Kasumi-1 (cell line): ENCODE data around the gene RIMOC1.

Experiments used
- DNase-seq, 2 experiments: peaks; one replicate each; lab custom pipeline; 2025; lab: John Stamatoyannopoulos, UW

RIMOC1 gene

GRCh38 chr5:41903892-41904799 lies at the start of gene RIMOC1:
Gene RIMOC1 (plus strand): TSS chr5:41904344. CDS start chr5:41904368, 24 bp downstream.
- peak; percentile 99 to 100 for DNase-seq

GRCh38 chr5:41856644-41857491 lies 47.3 kb upstream of the RIMOC1 start:
- DNase-seq = peak; percentile 72 to 77

GRCh38 chr5:41857989-41858388 lies 46.2 kb upstream of the RIMOC1 start:
- no peak for DNase-seq

GRCh38 chr5:41858890-41859289 lies 45.3 kb upstream of the RIMOC1 start:
- no peak for DNase-seq

GRCh38 chr5:41863871-41864486 lies 40.2 kb upstream of the RIMOC1 start:
- no peak for DNase-seq

- DNase-seq = peak in 1 of 2 experiments; percentile 16
Measured at GRCh38 chr5:41869151-41869723, 34.9 kb upstream of the RIMOC1 start.

- peak; percentile 85 to 89 for DNase-seq
Measured at GRCh38 chr5:41869724-41870626, 34.2 kb upstream of the RIMOC1 start, which contains the start of gene OXCT1. Gene OXCT1 (minus strand): TSS chr5:41870425. CDS start chr5:41870358, 67 bp downstream.

- DNase-seq = no peak
Measured at GRCh38 chr5:41870627-41871048, 33.5 kb upstream of the RIMOC1 start.

- no peak for DNase-seq
Measured at GRCh38 chr5:41871852-41872251, 32.3 kb upstream of the RIMOC1 start.

GRCh38 chr5:41874512-41875060 lies 29.6 kb upstream of the RIMOC1 start:
- DNase-seq = no peak

- no peak for DNase-seq
Measured at GRCh38 chr5:41875121-41875520, 29.0 kb upstream of the RIMOC1 start.

GRCh38 chr5:41876678-41877077 lies 27.5 kb upstream of the RIMOC1 start:
- no peak for DNase-seq

GRCh38 chr5:41877408-41877807 lies 26.7 kb upstream of the RIMOC1 start:
- DNase-seq = no peak

- no peak for DNase-seq
Measured at GRCh38 chr5:41878173-41878572, 26.0 kb upstream of the RIMOC1 start.

GRCh38 chr5:41878643-41879478 lies 25.3 kb upstream of the RIMOC1 start:
- no peak for DNase-seq

- no peak for DNase-seq
Measured at GRCh38 chr5:41882765-41883164, 21.4 kb upstream of the RIMOC1 start.

GRCh38 chr5:41883243-41883642 lies 20.9 kb upstream of the RIMOC1 start:
- DNase-seq = no peak

- no peak for DNase-seq
Measured at GRCh38 chr5:41883936-41884335, 20.2 kb upstream of the RIMOC1 start.

GRCh38 chr5:41885286-41885685 lies 18.9 kb upstream of the RIMOC1 start:
- DNase-seq = no peak
